Measurements from ENCODE around the gene GSN. TPM values are rescaled to one million over a fixed set of nuclear protein-coding genes. Genes with fewer than 3 reads are reported as not detected.

Gene GSN
- total and polyA plus RNA-seq, 9 of the 15 experiments (the other 6 are each of a cell fraction or from before 2014, with no cell fraction given) = 0.39 to 16.6 (median 8.2) TPM

- DNase-seq (ENCODE audit: extremely low read depth in 1 of 4, low spot score in 3 of 4) (no peak), ATAC-seq (no peak), FAIRE-seq (no peak)
- TF ChIP-seq RBM25 (IDR thresholded peaks at IDR 0.05; ENCODE audit: low read depth, low read length, severe bottlenecking) (peak; percentile 87), KDM1A (IDR thresholded peaks at IDR 0.05) (peak; percentile 35 to 74), CHD4 (IDR thresholded peaks at IDR 0.05; ENCODE audit: insufficient read depth, insufficient replicate concordance, low read depth, low read length, poor library complexity, severe bottlenecking) (peak; percentile 68), HDAC2 (IDR thresholded peaks at IDR 0.05) (peak; percentile 65; the same call in 1 of the 2 replicates), ADNP (tag; IDR thresholded peaks at IDR 0.05) (peak; percentile 77; the same call in 1 of the 2 replicates), ESRRA (IDR thresholded peaks at IDR 0.05; ENCODE audit: borderline replicate concordance, low read depth) (peak; percentile 85), COPS2 (conservative IDR thresholded peaks at IDR 0.05) (no peak), RCOR1 (IDR thresholded peaks at IDR 0.05; ENCODE audit: borderline replicate concordance in 1 of 2, low read depth in 2 of 2, low read length in 2 of 2) (peak in 1 of 2 experiments; percentile 36; a peak in 1 of 4 replicates), BCOR (IDR thresholded peaks at IDR 0.05) (peak; percentile 84)
- TF ChIP-seq, protein P1, sequence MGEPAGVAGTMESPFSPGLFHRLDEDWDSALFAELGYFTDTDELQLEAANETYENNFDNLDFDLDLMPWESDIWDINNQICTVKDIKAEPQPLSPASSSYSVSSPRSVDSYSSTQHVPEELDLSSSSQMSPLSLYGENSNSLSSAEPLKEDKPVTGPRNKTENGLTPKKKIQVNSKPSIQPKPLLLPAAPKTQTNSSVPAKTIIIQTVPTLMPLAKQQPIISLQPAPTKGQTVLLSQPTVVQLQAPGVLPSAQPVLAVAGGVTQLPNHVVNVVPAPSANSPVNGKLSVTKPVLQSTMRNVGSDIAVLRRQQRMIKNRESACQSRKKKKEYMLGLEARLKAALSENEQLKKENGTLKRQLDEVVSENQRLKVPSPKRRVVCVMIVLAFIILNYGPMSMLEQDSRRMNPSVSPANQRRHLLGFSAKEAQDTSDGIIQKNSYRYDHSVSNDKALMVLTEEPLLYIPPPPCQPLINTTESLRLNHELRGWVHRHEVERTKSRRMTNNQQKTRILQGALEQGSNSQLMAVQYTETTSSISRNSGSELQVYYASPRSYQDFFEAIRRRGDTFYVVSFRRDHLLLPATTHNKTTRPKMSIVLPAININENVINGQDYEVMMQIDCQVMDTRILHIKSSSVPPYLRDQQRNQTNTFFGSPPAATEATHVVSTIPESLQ (CRISPR knock-in tag; IDR thresholded peaks at IDR 0.05) = no peak
- H3K9me1 ChIP-seq (ENCODE audit: control insufficient read depth, insufficient read depth, low read length) = no peaks in the 10 kb centered on the region
- intact Hi-C loops (cut with micrococcal nuclease) (no loop called here), in situ Hi-C loops (cut with MboI) (no loop called here)
- no peaks in the 10 kb centered on the region for H3K9me3 ChIP-seq (replicated peaks; ENCODE audit: control insufficient read depth, insufficient read depth, low read depth, low read length)
- ChIA-PET POLR2A (no interaction called here), CTCF (ENCODE audit: low intra/inter-chr PET ratio) (no interaction called here)
- H3K9ac ChIP-seq (ENCODE audit: insufficient read depth in 1 of 2, low read depth in 2 of 2, low read length in 2 of 2) = peak overlapping the region in 1 of 2 experiments; percentile 68; a peak in 2 of 4 replicates
- no peak overlapping the region for H3K27ac ChIP-seq (ENCODE audit: extremely low read depth, low read depth, low read length)
- no peak overlapping the region for H2AFZ ChIP-seq (ENCODE audit: low read depth, low read length)
- WGBS (ENCODE audit: insufficient coverage, low coverage, missing lambda C conversion rate) = 46% methylated on average over 7 of the region's 7 CpGs
- no peaks in the 10 kb centered on the region for H4K20me1 ChIP-seq (replicated peaks; ENCODE audit: control insufficient read depth, insufficient read depth, low read length)
- H3K27me3 ChIP-seq (ENCODE audit: control insufficient read depth in 2 of 2, insufficient read depth in 2 of 2, low read length in 2 of 2) = no peaks in the 10 kb centered on the region
- H3K36me3 ChIP-seq (ENCODE audit: control insufficient read depth, insufficient read depth, low read length) = no peaks in the 10 kb centered on the region
- H3K79me2 ChIP-seq (ENCODE audit: control insufficient read depth, insufficient read depth, low read length) = no peaks in the 10 kb centered on the region
- BruUV-seq (replicated peaks) = no TSS peak
- no peak overlapping the region for H3K4me2 ChIP-seq (ENCODE audit: insufficient read depth, low read length)
- peaks cover 6 to 25% of the 10 kb centered on the region in 2 experiments; a peak in 4 of 5 replicates for H3K4me1 ChIP-seq (replicated peaks in 1 of 2; ENCODE audit: control insufficient read depth in 2 of 2, insufficient read depth in 2 of 2, low read length in 2 of 2)
- no peak overlapping the region for H3K4me3 ChIP-seq
These were observed 28.5 kb downstream of the GSN start for GRCh38 chr9:121296213-121297127.

Data from K562 (cell line).